Measurements from ENCODE around the gene GRPR.

DNA sequence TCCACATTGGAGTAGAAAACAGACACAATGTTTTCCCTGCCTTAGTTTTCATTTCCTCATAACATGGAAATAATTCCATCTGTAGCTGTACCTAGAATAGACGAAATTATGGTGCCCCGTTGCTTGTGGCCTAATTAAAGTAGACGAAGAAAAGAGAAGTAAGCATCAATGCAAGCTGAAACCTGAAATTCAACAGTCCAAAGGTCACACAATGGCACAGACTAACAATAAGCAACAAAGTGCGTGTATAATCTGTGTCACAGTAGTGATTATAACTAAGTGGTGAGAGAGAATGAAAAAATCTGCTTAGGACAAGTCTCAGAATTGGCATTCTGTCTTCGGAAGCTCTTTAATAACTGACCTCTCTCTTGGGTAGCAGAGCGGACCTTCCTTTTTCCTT, 68.2 kb downstream of the GRPR start:
- TF ChIP-seq, protein P1, sequence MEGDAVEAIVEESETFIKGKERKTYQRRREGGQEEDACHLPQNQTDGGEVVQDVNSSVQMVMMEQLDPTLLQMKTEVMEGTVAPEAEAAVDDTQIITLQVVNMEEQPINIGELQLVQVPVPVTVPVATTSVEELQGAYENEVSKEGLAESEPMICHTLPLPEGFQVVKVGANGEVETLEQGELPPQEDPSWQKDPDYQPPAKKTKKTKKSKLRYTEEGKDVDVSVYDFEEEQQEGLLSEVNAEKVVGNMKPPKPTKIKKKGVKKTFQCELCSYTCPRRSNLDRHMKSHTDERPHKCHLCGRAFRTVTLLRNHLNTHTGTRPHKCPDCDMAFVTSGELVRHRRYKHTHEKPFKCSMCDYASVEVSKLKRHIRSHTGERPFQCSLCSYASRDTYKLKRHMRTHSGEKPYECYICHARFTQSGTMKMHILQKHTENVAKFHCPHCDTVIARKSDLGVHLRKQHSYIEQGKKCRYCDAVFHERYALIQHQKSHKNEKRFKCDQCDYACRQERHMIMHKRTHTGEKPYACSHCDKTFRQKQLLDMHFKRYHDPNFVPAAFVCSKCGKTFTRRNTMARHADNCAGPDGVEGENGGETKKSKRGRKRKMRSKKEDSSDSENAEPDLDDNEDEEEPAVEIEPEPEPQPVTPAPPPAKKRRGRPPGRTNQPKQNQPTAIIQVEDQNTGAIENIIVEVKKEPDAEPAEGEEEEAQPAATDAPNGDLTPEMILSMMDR (IDR thresholded peaks at IDR 0.05; ENCODE audit: low read depth, low read length, missing input control): no peak
- TF ChIP-seq GABPA (IDR thresholded peaks at IDR 0.05 in 1 of 2, conservative IDR thresholded peaks at IDR 0.05 in 1 of 2) (no peak), ATF3 (IDR thresholded peaks at IDR 0.05) (no peak)
- TF ChIP-seq, protein P2, sequence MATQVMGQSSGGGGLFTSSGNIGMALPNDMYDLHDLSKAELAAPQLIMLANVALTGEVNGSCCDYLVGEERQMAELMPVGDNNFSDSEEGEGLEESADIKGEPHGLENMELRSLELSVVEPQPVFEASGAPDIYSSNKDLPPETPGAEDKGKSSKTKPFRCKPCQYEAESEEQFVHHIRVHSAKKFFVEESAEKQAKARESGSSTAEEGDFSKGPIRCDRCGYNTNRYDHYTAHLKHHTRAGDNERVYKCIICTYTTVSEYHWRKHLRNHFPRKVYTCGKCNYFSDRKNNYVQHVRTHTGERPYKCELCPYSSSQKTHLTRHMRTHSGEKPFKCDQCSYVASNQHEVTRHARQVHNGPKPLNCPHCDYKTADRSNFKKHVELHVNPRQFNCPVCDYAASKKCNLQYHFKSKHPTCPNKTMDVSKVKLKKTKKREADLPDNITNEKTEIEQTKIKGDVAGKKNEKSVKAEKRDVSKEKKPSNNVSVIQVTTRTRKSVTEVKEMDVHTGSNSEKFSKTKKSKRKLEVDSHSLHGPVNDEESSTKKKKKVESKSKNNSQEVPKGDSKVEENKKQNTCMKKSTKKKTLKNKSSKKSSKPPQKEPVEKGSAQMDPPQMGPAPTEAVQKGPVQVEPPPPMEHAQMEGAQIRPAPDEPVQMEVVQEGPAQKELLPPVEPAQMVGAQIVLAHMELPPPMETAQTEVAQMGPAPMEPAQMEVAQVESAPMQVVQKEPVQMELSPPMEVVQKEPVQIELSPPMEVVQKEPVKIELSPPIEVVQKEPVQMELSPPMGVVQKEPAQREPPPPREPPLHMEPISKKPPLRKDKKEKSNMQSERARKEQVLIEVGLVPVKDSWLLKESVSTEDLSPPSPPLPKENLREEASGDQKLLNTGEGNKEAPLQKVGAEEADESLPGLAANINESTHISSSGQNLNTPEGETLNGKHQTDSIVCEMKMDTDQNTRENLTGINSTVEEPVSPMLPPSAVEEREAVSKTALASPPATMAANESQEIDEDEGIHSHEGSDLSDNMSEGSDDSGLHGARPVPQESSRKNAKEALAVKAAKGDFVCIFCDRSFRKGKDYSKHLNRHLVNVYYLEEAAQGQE (IDR thresholded peaks at IDR 0.05): no peak
